ENCODE results near the gene MRPL53. TPM values are rescaled to one million over a fixed set of nuclear protein-coding genes. Genes with fewer than 3 reads are reported as not detected.

The MRPL53 gene
- total and polyA plus RNA-seq, 9 donors, result 13.1 to 105 (median 77.1) TPM

- Histone ChIP-seq H3K4me1 (ENCODE audit: insufficient read depth) (peaks cover 3% of the 10 kb centered on the region), H3K4me3 (no peak overlapping the region), H3K27ac (no peak overlapping the region), H3K9me3 (no peaks in the 10 kb centered on the region), H3K27me3 (no peaks in the 10 kb centered on the region), H3K36me3 (no peaks in the 10 kb centered on the region)
- intact Hi-C loops (cut with DNase I), result no loop called here
- 65 to 73% (median 68%) methylated on average over 9 of the region's 9 CpGs for WGBS, 3 donors
- no peak for DNase-seq
- TF ChIP-seq, protein P1, sequence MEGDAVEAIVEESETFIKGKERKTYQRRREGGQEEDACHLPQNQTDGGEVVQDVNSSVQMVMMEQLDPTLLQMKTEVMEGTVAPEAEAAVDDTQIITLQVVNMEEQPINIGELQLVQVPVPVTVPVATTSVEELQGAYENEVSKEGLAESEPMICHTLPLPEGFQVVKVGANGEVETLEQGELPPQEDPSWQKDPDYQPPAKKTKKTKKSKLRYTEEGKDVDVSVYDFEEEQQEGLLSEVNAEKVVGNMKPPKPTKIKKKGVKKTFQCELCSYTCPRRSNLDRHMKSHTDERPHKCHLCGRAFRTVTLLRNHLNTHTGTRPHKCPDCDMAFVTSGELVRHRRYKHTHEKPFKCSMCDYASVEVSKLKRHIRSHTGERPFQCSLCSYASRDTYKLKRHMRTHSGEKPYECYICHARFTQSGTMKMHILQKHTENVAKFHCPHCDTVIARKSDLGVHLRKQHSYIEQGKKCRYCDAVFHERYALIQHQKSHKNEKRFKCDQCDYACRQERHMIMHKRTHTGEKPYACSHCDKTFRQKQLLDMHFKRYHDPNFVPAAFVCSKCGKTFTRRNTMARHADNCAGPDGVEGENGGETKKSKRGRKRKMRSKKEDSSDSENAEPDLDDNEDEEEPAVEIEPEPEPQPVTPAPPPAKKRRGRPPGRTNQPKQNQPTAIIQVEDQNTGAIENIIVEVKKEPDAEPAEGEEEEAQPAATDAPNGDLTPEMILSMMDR (IDR thresholded peaks at IDR 0.05), result no peak
- TF ChIP-seq POLR2A (IDR thresholded peaks at IDR 0.05) (no peak), EP300 (IDR thresholded peaks at IDR 0.05) (no peak)
Observed at GRCh38 chr2:74423231-74424095, 49.0 kb downstream of the MRPL53 start.

Other genes with a start within 250 kb of the MRPL53 start
- gene SLC4A5, start 129.3 kb downstream of the MRPL53 start, total RNA-seq, result 1 to 10 TPM; 1.5 to 6.3 (median 2.7) TPM
- gene SLC4A5, start 129.3 kb downstream of the MRPL53 start, polyA plus RNA-seq, result 1 to 10 TPM; 1.1 to 1.4 TPM
- 100 to 1,000 TPM in 5 of 7 donors, 10 to 100 TPM in 2; 58.5 to 127 (median 111) TPM for gene DCTN1, start 92.4 kb downstream of the MRPL53 start, total RNA-seq
- 100 to 1,000 TPM in 1 of 2 donors, 10 to 100 TPM in 1; 59.5 to 108 TPM for gene DCTN1, start 92.4 kb downstream of the MRPL53 start, polyA plus RNA-seq
- 1 to 10 TPM; 1.3 to 9.9 (median 4.5) TPM for gene C2orf81, start 51.1 kb downstream of the MRPL53 start, total RNA-seq
- gene C2orf81, start 51.1 kb downstream of the MRPL53 start, polyA plus RNA-seq, result 1 to 10 TPM in 1 of 2 donors, under 1 TPM in 1; 0.85 to 5.1 TPM
- 10 to 100 TPM in 6 of 7 donors, 1 to 10 TPM in 1; 8.8 to 41.6 (median 16.2) TPM for gene WDR54, start 51.0 kb downstream of the MRPL53 start, total RNA-seq
- 10 to 100 TPM in 1 of 2 donors, 1 to 10 TPM in 1; 8.6 to 22.4 TPM for gene WDR54, start 51.0 kb downstream of the MRPL53 start, polyA plus RNA-seq
- 10 to 100 TPM in 5 of 7 donors, 1 to 10 TPM in 2; 1.6 to 30.9 (median 12.2) TPM for gene RTKN, start 30.7 kb downstream of the MRPL53 start, total RNA-seq
- gene RTKN, start 30.7 kb downstream of the MRPL53 start, polyA plus RNA-seq, result 1 to 10 TPM; 8.6 TPM
- gene INO80B, start 17.6 kb downstream of the MRPL53 start, total RNA-seq, result 10 to 100 TPM in 6 of 7 donors, 1 to 10 TPM in 1; 9.4 to 60.9 (median 49.6) TPM
- gene INO80B, start 17.6 kb downstream of the MRPL53 start, polyA plus RNA-seq, result 10 to 100 TPM; 45.1 to 48.6 TPM
- gene WBP1, start 14.2 kb downstream of the MRPL53 start, total RNA-seq, result 10 to 100 TPM; 61.9 to 93.8 (median 73.3) TPM
- 100 to 1,000 TPM in 1 of 2 donors, 10 to 100 TPM in 1; 52.4 to 114 TPM for gene WBP1, start 14.2 kb downstream of the MRPL53 start, polyA plus RNA-seq
- 10 to 100 TPM; 26.3 to 38.6 (median 36.0) TPM for gene MOGS, start 7.3 kb downstream of the MRPL53 start, total RNA-seq
- gene MOGS, start 7.3 kb downstream of the MRPL53 start, polyA plus RNA-seq, result 10 to 100 TPM; 20.4 to 24.6 TPM
- gene CCDC142, start 10.3 kb upstream of the MRPL53 start, total RNA-seq, result 10 to 100 TPM; 13.1 to 31.1 (median 23.4) TPM
- gene CCDC142, start 10.3 kb upstream of the MRPL53 start, polyA plus RNA-seq, result 1 to 10 TPM; 3.7 to 8.7 TPM
- 10 to 100 TPM; 15.1 to 21.7 (median 15.7) TPM for gene TTC31, start 10.4 kb upstream of the MRPL53 start, total RNA-seq
- 10 to 100 TPM; 12.9 to 18.0 TPM for gene TTC31, start 10.4 kb upstream of the MRPL53 start, polyA plus RNA-seq
- 1 to 10 TPM in 1 of 7 donors, under 1 TPM in 3, not detected in 3; 0.15 to 1.2 (median 0.28) TPM for gene LBX2, start 26.9 kb upstream of the MRPL53 start, total RNA-seq
- under 1 TPM in 1 of 2 donors, not detected in 1; 0.15 TPM for gene LBX2, start 26.9 kb upstream of the MRPL53 start, polyA plus RNA-seq
- 10 to 100 TPM in 5 of 7 donors, 1 to 10 TPM in 2; 9.3 to 24.3 (median 12.2) TPM for gene PCGF1, start 35.0 kb upstream of the MRPL53 start, total RNA-seq
- 10 to 100 TPM; 14.9 to 23.4 TPM for gene PCGF1, start 35.0 kb upstream of the MRPL53 start, polyA plus RNA-seq
- gene TLX2, start 41.8 kb upstream of the MRPL53 start, total RNA-seq, result not detected
- not detected for gene TLX2, start 41.8 kb upstream of the MRPL53 start, polyA plus RNA-seq
- 1 to 10 TPM in 1 of 7 donors, under 1 TPM in 2, not detected in 4; 0.20 to 1.1 (median 0.24) TPM for gene DQX1, start 53.6 kb upstream of the MRPL53 start, total RNA-seq
- gene DQX1, start 53.6 kb upstream of the MRPL53 start, polyA plus RNA-seq, result under 1 TPM in 1 of 2 donors, not detected in 1; 0.06 TPM
- 100 to 1,000 TPM in 1 of 7 donors, 10 to 100 TPM in 6; 57.1 to 101 (median 70.4) TPM for gene AUP1, start 57.0 kb upstream of the MRPL53 start, total RNA-seq
- gene AUP1, start 57.0 kb upstream of the MRPL53 start, polyA plus RNA-seq, result 10 to 100 TPM; 65.8 to 87.1 TPM
- 10 to 100 TPM; 28.7 to 47.6 (median 36.4) TPM for gene HTRA2, start 57.3 kb upstream of the MRPL53 start, total RNA-seq
- 10 to 100 TPM; 37.5 to 38.9 TPM for gene HTRA2, start 57.3 kb upstream of the MRPL53 start, polyA plus RNA-seq
- 1 to 10 TPM; 2.3 to 5.9 (median 4.4) TPM for gene LOXL3, start 81.3 kb upstream of the MRPL53 start, total RNA-seq
- gene LOXL3, start 81.3 kb upstream of the MRPL53 start, polyA plus RNA-seq, result 1 to 10 TPM; 3.7 to 8.5 TPM
- 10 to 100 TPM in 6 of 7 donors, 1 to 10 TPM in 1; 9.4 to 16.0 (median 13.6) TPM for gene DOK1, start 82.0 kb upstream of the MRPL53 start, total RNA-seq
- 10 to 100 TPM in 1 of 2 donors, 1 to 10 TPM in 1; 6.5 to 11.8 TPM for gene DOK1, start 82.0 kb upstream of the MRPL53 start, polyA plus RNA-seq
- under 1 TPM in 4 of 7 donors, not detected in 3; 0.36 to 0.50 (median 0.45) TPM for gene M1AP, start 175.7 kb upstream of the MRPL53 start, total RNA-seq
- under 1 TPM; 0.42 to 0.72 TPM for gene M1AP, start 175.7 kb upstream of the MRPL53 start, polyA plus RNA-seq
- 10 to 100 TPM in 3 of 7 donors, 1 to 10 TPM in 4; 6.2 to 13.5 (median 7.4) TPM for gene SEMA4F, start 181.6 kb upstream of the MRPL53 start, total RNA-seq
- 1 to 10 TPM; 3.8 to 6.9 TPM for gene SEMA4F, start 181.6 kb upstream of the MRPL53 start, polyA plus RNA-seq

All from ovary (tissue), 9 donors.